DND-41 (cell line): ENCODE results near the gene TMEM214.
A peak's percentile ranks its signal among the peaks of the same experiment; 100 is the strongest.

Source experiments
- ATAC-seq: fragments of 200-7000 bp; cut with Tn5 transposase; 3 replicates; pipeline ENCODE4 v1.9.1; 2021; ENCODE audit warnings: low read depth; ENCODE audit not compliant: insufficient read depth
- DNase-seq: peaks from one replicate; pipeline ENCODE4 v3.0.0-alpha.2; 2020
- H2AFZ ChIP-seq: 2 replicates; pipeline ENCODE4 v1.6.0; 2012; ENCODE audit warnings: low read depth, low read length
- H3K27ac ChIP-seq: 2 replicates; pipeline ENCODE4 v1.5.1; 2012; ENCODE audit warnings: low read length, inconsistent platforms
- H3K27me3 ChIP-seq: fragments of 200-600 bp; sonication (generic); 2 replicates; pipeline ENCODE4 v1.6.0; 2012; ENCODE audit warnings: low read length, mild to moderate bottlenecking, inconsistent platforms; ENCODE audit not compliant: insufficient read depth, poor library complexity
- H3K36me3 ChIP-seq: 2 replicates; pipeline ENCODE4 v1.5.1; 2012; ENCODE audit warnings: low read length, inconsistent platforms; ENCODE audit not compliant: insufficient read depth
- H3K4me1 ChIP-seq: 2 replicates; pipeline ENCODE4 v1.5.1; 2012; ENCODE audit warnings: mild to moderate bottlenecking, low read length; ENCODE audit not compliant: insufficient read depth
- H3K4me2 ChIP-seq: 2 replicates; pipeline ENCODE4 v1.6.0; 2012; ENCODE audit warnings: mild to moderate bottlenecking, moderate library complexity, low read length, inconsistent platforms; ENCODE audit not compliant: insufficient read depth
- H3K4me3 ChIP-seq, 2 experiments: fragments of 200-600 bp in 1 of 2; shearing (Covaris generic) in 1 of 2; 2 replicates each; pipeline ENCODE4 v1.5.1; 2012 to 2016; ENCODE audit warnings: inconsistent platforms in 2 of 2, low read length in 2 of 2, mild to moderate bottlenecking in 2 of 2, low read depth in 1 of 2, moderate library complexity in 1 of 2
- H3K79me2 ChIP-seq: 2 replicates; pipeline ENCODE4 v1.6.0; 2012; ENCODE audit warnings: low read length, inconsistent platforms; ENCODE audit not compliant: insufficient read depth
- H3K9ac ChIP-seq: 2 replicates; pipeline ENCODE4 v1.6.0; 2012; ENCODE audit warnings: low read depth, mild to moderate bottlenecking, inconsistent platforms, low read length, moderate library complexity
- H3K9me3 ChIP-seq: 2 replicates; pipeline ENCODE4 v1.5.1; 2012; ENCODE audit warnings: low read length, moderate library complexity, mild to moderate bottlenecking, inconsistent platforms; ENCODE audit not compliant: insufficient read depth, severe bottlenecking
- H4K20me1 ChIP-seq: 2 replicates; pipeline ENCODE4 v1.6.0; 2012; ENCODE audit warnings: low read length; ENCODE audit not compliant: insufficient read depth
- EZH2 ChIP-seq: IDR thresholded peaks from 3 replicates; pipeline ENCODE4 v1.6.1; 2012; ENCODE audit warnings: borderline replicate concordance, low read depth, mild to moderate bottlenecking, moderate library complexity, low read length, inconsistent platforms; ENCODE audit not compliant: severe bottlenecking
- TF ChIP-seq, protein P1 (sequence below): IDR thresholded peaks from 2 replicates; pipeline ENCODE4 v1.5.1; 2012; ENCODE audit warnings: borderline replicate concordance, low read length, moderate library complexity, mild to moderate bottlenecking; ENCODE audit not compliant: poor library complexity, severe bottlenecking; ENCODE audit errors: extremely low read depth

TMEM214 gene

GRCh38 chr2:27042985-27043634 is 10.3 kb downstream of the TMEM214 start:
- DNase-seq (no peak), ATAC-seq (no peak)
- Histone ChIP-seq H3K4me3 (no peak overlapping the region), H3K9me3 (no peaks in the 10 kb centered on the region), H3K9ac (no peak overlapping the region), H3K27ac (no peak overlapping the region), H3K79me2 (no peaks in the 10 kb centered on the region), H4K20me1 (no peaks in the 10 kb centered on the region), H3K27me3 (no peaks in the 10 kb centered on the region), H2AFZ (no peak overlapping the region), H3K4me1 (no peaks in the 10 kb centered on the region), H3K36me3 (peaks cover 39% of the 10 kb centered on the region), H3K4me2 (no peak overlapping the region)
- TF ChIP-seq, protein P1, sequence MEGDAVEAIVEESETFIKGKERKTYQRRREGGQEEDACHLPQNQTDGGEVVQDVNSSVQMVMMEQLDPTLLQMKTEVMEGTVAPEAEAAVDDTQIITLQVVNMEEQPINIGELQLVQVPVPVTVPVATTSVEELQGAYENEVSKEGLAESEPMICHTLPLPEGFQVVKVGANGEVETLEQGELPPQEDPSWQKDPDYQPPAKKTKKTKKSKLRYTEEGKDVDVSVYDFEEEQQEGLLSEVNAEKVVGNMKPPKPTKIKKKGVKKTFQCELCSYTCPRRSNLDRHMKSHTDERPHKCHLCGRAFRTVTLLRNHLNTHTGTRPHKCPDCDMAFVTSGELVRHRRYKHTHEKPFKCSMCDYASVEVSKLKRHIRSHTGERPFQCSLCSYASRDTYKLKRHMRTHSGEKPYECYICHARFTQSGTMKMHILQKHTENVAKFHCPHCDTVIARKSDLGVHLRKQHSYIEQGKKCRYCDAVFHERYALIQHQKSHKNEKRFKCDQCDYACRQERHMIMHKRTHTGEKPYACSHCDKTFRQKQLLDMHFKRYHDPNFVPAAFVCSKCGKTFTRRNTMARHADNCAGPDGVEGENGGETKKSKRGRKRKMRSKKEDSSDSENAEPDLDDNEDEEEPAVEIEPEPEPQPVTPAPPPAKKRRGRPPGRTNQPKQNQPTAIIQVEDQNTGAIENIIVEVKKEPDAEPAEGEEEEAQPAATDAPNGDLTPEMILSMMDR: no peak
- no peak for TF ChIP-seq EZH2

GRCh38 chr2:27049422-27050280 is 16.9 kb downstream of the TMEM214 start:
- DNase-seq (peak; percentile 66), ATAC-seq (peak; percentile 39)
- H4K20me1 ChIP-seq: no peaks in the 10 kb centered on the region
- H3K4me2 ChIP-seq: peak overlapping the region; percentile 74
- peak overlapping the region; percentile 58 for H3K9ac ChIP-seq
- peaks cover 30% of the 10 kb centered on the region for H3K4me1 ChIP-seq
- peak overlapping the region; percentile 85 for H3K27ac ChIP-seq
- TF ChIP-seq EZH2: no peak
- TF ChIP-seq, protein P1: no peak
- peak overlapping the region; percentile 85 to 93 for H3K4me3 ChIP-seq
- peak overlapping the region; percentile 93 for H2AFZ ChIP-seq
- H3K36me3 ChIP-seq: peaks cover 19% of the 10 kb centered on the region
- no peaks in the 10 kb centered on the region for H3K27me3 ChIP-seq
- peaks cover 12% of the 10 kb centered on the region for H3K79me2 ChIP-seq
- H3K9me3 ChIP-seq: no peaks in the 10 kb centered on the region

DNA sequence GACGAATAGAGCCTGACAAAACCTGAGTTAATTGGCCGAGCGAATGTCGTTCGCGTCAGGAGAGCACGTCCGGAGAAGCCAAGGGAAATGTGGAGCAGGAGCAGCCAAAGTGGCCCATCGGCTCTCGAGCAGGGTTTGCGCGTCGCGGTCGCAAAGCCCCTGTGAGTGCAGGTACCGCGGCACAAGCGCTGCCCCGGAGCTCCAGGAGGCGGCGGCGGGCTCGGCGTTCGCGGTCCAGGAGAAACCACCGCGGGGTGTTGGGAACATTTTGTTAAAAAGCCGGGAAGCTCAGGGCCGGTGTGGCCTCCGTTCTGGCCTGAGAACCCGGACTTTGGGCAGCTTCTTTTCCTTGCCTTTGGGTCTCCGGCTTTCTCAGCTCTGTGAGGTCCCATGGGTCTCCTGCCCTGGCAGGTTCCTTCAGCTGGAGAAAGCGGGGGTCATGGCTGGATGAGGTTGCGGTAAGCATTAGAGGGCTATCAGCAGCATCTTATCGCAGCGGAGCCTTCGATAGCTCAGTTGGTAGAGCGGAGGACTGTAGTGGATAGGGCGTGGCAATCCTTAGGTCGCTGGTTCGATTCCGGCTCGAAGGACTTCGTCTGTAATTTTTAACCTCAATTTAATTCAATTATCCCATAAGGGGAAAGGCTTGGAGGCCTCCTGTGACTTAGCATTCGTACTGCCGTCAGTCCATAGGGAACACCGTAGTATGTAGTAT is 17.7 kb downstream of the TMEM214 start:
- peak overlapping the region; percentile 85 for H3K27ac ChIP-seq
- H2AFZ ChIP-seq: peak overlapping the region; percentile 93
- peak overlapping the region; percentile 58 for H3K9ac ChIP-seq
- ATAC-seq: peak; percentile 69
- peaks cover 30% of the 10 kb centered on the region for H3K4me1 ChIP-seq
- H3K79me2 ChIP-seq: peaks cover 12% of the 10 kb centered on the region
- H3K27me3 ChIP-seq: no peaks in the 10 kb centered on the region
- no peaks in the 10 kb centered on the region for H3K9me3 ChIP-seq
- DNase-seq: peak; percentile 93
- TF ChIP-seq, protein P1: peak; percentile 43
- no peak for TF ChIP-seq EZH2
- H3K36me3 ChIP-seq: peaks cover 27% of the 10 kb centered on the region
- no peaks in the 10 kb centered on the region for H4K20me1 ChIP-seq
- peak overlapping the region; percentile 85 to 93 for H3K4me3 ChIP-seq
- peak overlapping the region; percentile 74 for H3K4me2 ChIP-seq
